ENCODE results near the gene RGS3.

RGS3 gene

DNA sequence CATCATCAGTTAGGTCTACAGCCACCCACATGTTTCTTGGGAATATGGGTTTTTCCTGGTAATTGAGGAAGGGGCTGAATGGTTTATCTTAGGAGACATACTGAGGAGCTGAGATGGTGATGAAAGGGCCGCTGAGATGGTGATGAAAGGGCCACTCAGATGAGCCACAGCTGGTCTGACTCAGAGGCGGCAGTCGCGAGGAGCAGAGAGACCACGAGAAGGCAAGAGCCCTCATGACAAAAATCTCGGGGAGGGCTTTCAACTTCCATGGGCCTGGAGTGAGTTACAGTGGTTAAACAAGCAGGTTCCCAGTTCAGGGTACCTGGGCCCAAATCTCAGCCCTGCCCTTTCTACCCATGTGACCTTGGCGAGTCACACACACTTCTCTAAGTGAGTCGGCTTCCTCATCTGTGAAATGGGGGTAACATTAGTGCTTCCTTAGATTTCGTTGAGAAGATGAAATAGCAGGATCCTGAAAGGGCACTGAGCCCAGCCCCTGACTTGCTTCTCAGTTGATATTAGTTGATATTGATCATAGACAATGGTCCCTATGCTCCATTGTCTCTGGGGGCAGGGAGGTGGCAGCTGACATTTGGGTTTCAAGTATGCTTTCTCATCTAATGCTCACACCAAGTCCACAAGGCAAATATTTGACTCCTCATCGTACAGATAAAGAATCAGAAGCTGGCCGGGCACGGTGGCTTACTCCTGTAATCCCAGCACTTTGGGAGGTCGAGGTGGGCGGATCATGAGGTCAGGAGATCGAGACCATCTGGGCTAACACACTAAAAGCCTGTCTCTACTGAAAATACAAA is 169.5 kb downstream of the RGS3 start:
- in situ Hi-C loops (cut with MboI; ENCODE audit: low sequenced_read_pairs, unreplicated experiment): no loop called here

GRCh38 chr9:113633782-113634595 is 170.5 kb downstream of the RGS3 start:
- TF ChIP-seq, protein P1, sequence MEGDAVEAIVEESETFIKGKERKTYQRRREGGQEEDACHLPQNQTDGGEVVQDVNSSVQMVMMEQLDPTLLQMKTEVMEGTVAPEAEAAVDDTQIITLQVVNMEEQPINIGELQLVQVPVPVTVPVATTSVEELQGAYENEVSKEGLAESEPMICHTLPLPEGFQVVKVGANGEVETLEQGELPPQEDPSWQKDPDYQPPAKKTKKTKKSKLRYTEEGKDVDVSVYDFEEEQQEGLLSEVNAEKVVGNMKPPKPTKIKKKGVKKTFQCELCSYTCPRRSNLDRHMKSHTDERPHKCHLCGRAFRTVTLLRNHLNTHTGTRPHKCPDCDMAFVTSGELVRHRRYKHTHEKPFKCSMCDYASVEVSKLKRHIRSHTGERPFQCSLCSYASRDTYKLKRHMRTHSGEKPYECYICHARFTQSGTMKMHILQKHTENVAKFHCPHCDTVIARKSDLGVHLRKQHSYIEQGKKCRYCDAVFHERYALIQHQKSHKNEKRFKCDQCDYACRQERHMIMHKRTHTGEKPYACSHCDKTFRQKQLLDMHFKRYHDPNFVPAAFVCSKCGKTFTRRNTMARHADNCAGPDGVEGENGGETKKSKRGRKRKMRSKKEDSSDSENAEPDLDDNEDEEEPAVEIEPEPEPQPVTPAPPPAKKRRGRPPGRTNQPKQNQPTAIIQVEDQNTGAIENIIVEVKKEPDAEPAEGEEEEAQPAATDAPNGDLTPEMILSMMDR (IDR thresholded peaks at IDR 0.05; ENCODE audit: borderline replicate concordance, control extremely low read depth, extremely low read depth, insufficient read depth, missing control alignments): no peak
- in situ Hi-C loops (cut with MboI; ENCODE audit: low sequenced_read_pairs, unreplicated experiment): no loop called here
- DNase-seq (ENCODE audit: low spot score): no peak

More for the DNA sequence above, 169.5 kb downstream of the RGS3 start:
- no peak for DNase-seq (ENCODE audit: low spot score)
- TF ChIP-seq, protein P1 (IDR thresholded peaks at IDR 0.05; ENCODE audit: borderline replicate concordance, control extremely low read depth, extremely low read depth, insufficient read depth, missing control alignments): no peak

DNA sequence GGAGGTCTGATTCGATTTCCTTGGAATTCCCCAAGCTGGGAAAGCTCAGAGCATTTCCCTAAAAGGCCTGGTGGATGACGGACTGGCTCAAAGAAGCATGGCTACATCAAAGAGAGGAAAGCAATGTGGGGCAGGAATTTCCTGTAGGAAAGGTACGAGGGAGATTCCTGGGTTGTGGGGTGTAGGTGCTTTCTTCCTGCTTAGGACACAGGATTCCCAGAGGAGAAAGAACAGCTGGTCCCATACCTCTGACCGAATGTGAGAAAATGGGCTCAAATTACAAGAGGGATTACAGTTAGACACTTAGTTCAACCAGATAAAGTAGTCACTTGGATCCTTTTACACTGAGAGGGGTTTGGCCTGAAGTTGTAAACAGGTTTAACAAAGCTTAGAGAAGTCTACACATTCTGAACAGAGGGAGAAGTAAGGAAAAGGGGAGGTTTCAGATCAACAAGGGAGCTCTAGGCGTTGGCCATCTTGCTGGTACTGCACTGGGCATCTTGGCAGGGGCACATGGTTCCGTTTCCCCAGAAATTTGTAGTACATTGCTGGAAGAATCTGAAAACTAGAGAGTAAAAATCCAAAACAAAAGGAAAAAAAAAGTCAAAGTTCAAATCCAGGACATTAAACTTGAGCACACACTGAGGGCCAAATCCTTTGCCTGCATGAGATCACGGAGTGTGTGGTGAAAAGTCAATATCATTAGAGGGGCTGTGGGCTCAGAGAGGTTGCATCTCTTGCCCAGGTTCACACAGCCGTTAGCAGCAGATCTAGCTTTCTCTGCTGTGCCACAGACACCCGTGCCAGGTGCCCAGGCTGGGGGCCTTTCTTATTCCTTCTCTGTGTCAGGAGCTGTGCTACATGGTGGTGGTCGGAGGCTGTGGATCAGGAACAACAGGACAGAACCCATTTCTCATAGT is 171.3 kb downstream of the RGS3 start:
- TF ChIP-seq, protein P1 (IDR thresholded peaks at IDR 0.05; ENCODE audit: borderline replicate concordance, control extremely low read depth, extremely low read depth, insufficient read depth, missing control alignments): no peak
- no peak for DNase-seq (ENCODE audit: low spot score)
- in situ Hi-C loops (cut with MboI; ENCODE audit: low sequenced_read_pairs, unreplicated experiment): no loop called here

- in situ Hi-C loops (cut with MboI; ENCODE audit: low sequenced_read_pairs, unreplicated experiment): no loop called here
- no peak for DNase-seq (ENCODE audit: low spot score)
- TF ChIP-seq, protein P1 (IDR thresholded peaks at IDR 0.05; ENCODE audit: borderline replicate concordance, control extremely low read depth, extremely low read depth, insufficient read depth, missing control alignments): no peak
These were observed 172.1 kb downstream of the RGS3 start for GRCh38 chr9:113635586-113635985.

DNA sequence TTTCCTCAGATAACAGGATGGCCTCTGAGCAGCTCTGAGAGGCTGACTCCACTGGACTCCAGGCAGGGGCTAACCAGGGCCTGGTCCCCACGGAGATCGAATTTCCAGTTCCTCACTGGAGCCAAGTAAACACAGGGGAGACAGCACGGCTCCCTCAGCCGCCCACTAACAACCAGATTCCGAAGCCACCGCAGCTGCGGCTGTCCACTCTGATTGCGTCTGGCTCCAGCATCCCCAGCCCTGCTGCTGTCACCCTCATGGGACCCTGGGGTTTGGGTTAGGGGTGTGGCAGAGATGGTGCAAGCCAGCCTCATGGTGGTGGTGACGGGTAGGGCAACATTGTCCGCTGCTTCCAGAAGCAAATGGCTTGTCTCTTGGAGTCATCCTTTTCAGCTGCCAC is 172.6 kb downstream of the RGS3 start:
- in situ Hi-C loops (cut with MboI; ENCODE audit: low sequenced_read_pairs, unreplicated experiment): no loop called here
- DNase-seq (ENCODE audit: low spot score): no peak
- TF ChIP-seq, protein P1 (IDR thresholded peaks at IDR 0.05; ENCODE audit: borderline replicate concordance, control extremely low read depth, extremely low read depth, insufficient read depth, missing control alignments): no peak

DNA sequence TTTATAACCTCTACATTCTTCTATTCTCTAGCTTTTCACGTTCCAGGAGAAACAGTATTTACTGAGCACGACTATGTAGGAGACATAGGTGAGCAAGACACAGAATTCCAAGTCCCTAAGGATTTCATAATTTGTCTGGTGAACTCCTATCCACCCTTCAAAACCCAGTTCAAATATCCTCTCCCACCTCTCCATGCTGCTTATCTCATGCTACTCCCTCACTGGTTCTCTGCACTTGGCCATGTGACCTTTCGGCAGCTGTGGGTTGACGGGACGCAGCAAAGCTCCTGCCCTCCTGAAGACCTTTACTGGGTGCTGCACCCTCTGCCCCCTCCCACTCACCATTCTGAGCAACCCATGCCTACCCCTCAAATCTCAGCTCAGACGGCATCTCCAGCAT is 173.2 kb downstream of the RGS3 start:
- no peak for DNase-seq (ENCODE audit: low spot score)
- TF ChIP-seq, protein P1 (IDR thresholded peaks at IDR 0.05; ENCODE audit: borderline replicate concordance, control extremely low read depth, extremely low read depth, insufficient read depth, missing control alignments): no peak
- in situ Hi-C loops (cut with MboI; ENCODE audit: low sequenced_read_pairs, unreplicated experiment): no loop called here

All from GM13976 (cell line).